Measurements from ENCODE around the gene STAT5B. TPM values are rescaled to one million over a fixed set of nuclear protein-coding genes. Genes with fewer than 3 reads are reported as not detected.
A peak's percentile ranks its signal among the peaks of the same experiment; 100 is the strongest.

STAT5B gene
- total RNA-seq, 1 experiment from 2014 or later: 36.4 TPM

GRCh38 chr17:42200706-42201457 lies 75.3 kb downstream of the STAT5B start (continued):
- TF ChIP-seq NR2C2 (CRISPR knock-in tag; IDR thresholded peaks at IDR 0.05): no peak
- TF ChIP-seq SMAD3 (CRISPR knock-in tag; IDR thresholded peaks at IDR 0.05; ENCODE audit: borderline replicate concordance): no peak
- TF ChIP-seq NR3C1 (CRISPR knock-in tag; conservative IDR thresholded peaks at IDR 0.05; ENCODE audit: low read depth): no peak
- no peak for TF ChIP-seq PREB (CRISPR knock-in tag; IDR thresholded peaks at IDR 0.05; ENCODE audit: borderline replicate concordance)

- H3K9me3 Mint-ChIP-seq: no peaks in the 10 kb centered on the region
- ATAC-seq (no peak), DNase-seq (ENCODE audit: low spot score) (no peak)
- H3K4me3 Mint-ChIP-seq: no peak overlapping the region
- ChIA-PET POLR2A (interaction anchor here (1.3 kb wide), 1 partner anchor 19 kb away, joined by 3 read pairs; no protein-coding TSS in a partner anchor), CTCF (interaction anchor here (0.6 to 2.7 kb wide), 5 partner anchors 12 to 318 kb away, joined by 3 to 13 read pairs (median 4); no protein-coding TSS in a partner anchor)
- peak overlapping the region; percentile 70; the same call in 1 of the 2 replicates for H3K27ac Mint-ChIP-seq
- H3K36me3 Mint-ChIP-seq: no peaks in the 10 kb centered on the region; the same call in 1 of the 2 replicates
- no peak for TF ChIP-seq NFE2L1 (CRISPR knock-in tag; IDR thresholded peaks at IDR 0.05)
- no peak for TF ChIP-seq TEAD4 (CRISPR knock-in tag; IDR thresholded peaks at IDR 0.05)
- no peak for TF ChIP-seq AR (CRISPR knock-in tag; IDR thresholded peaks at IDR 0.05)
- no peak for TF ChIP-seq E2F5 (CRISPR knock-in tag; IDR thresholded peaks at IDR 0.05)
- TF ChIP-seq ATF2 (CRISPR knock-in tag; IDR thresholded peaks at IDR 0.05; ENCODE audit: borderline replicate concordance, low read depth): no peak
- TF ChIP-seq ZBTB21 (CRISPR knock-in tag; IDR thresholded peaks at IDR 0.05; ENCODE audit: borderline replicate concordance): no peak
- TF ChIP-seq HMGA2 (CRISPR knock-in tag; IDR thresholded peaks at IDR 0.05): no peak
- TF ChIP-seq CREM (CRISPR knock-in tag; IDR thresholded peaks at IDR 0.05): no peak
- no peak for TF ChIP-seq CREB1 (CRISPR knock-in tag; IDR thresholded peaks at IDR 0.05)
- TF ChIP-seq OVOL2 (CRISPR knock-in tag; IDR thresholded peaks at IDR 0.05; ENCODE audit: borderline replicate concordance): no peak
- no peak for TF ChIP-seq MYBL2 (CRISPR knock-in tag; IDR thresholded peaks at IDR 0.05)
- no peak for TF ChIP-seq ZNF423 (CRISPR knock-in tag; IDR thresholded peaks at IDR 0.05)
- TF ChIP-seq PRRX2 (CRISPR knock-in tag; IDR thresholded peaks at IDR 0.05): no peak
- no peak for TF ChIP-seq ZNF121 (CRISPR knock-in tag; IDR thresholded peaks at IDR 0.05)
- 0 out of 2 replicates have a peak, but pooled peaks cover 4% of the 10 kb centered on the region for H3K4me1 Mint-ChIP-seq
- no peaks in the 10 kb centered on the region for H3K27me3 Mint-ChIP-seq (ENCODE audit: low read depth)
Measured at GRCh38 chr17:42199416-42200011, 76.7 kb downstream of the STAT5B start.
